OCI-LY3 (cell line): ENCODE data around the gene OTOP2.

Experiments
- H2AFZ ChIP-seq: fragments of 200-600, 300-600 bp; shearing (Covaris generic); 2 replicates; pipeline ENCODE4 v1.6.0; 2014; ENCODE audit warnings: antibody characterized with exemption, low read depth, low read length
- H3K27ac ChIP-seq: fragments of 200-600, 300-600 bp; sonication (generic); 2 replicates; pipeline ENCODE4 v1.5.1; 2014; ENCODE audit warnings: mild to moderate bottlenecking, low read length, moderate library complexity, mixed read lengths
- H3K27me3 ChIP-seq: fragments of 200-600, 300-600 bp; sonication (generic); 2 replicates; pipeline ENCODE4 v1.6.1; 2014; ENCODE audit warnings: low read depth, low read length, mixed read lengths
- H3K36me3 ChIP-seq: fragments of 200-600, 300-600 bp; sonication (generic); replicated peaks from 2 replicates; pipeline ENCODE3; 2014; ENCODE audit warnings: low read depth, low read length, mixed read lengths
- H3K4me1 ChIP-seq: fragments of 300-600, 200-600 bp; sonication (generic); 2 replicates; pipeline ENCODE4 v1.6.1; 2014; ENCODE audit warnings: low read length, mixed read lengths
- H3K4me2 ChIP-seq: fragments of 200-600, 300-600 bp; sonication (generic); 2 replicates; pipeline ENCODE4 v1.6.1; 2014; ENCODE audit warnings: low read length, mixed read lengths
- H3K4me3 ChIP-seq: fragments of 300-600, 200-600 bp; sonication (generic); 2 replicates; pipeline ENCODE4 v1.5.1; 2014; ENCODE audit warnings: antibody characterized with exemption, mild to moderate bottlenecking, low read length, moderate library complexity
- H3K79me2 ChIP-seq: fragments of 300-600, 200-600 bp; shearing (Covaris generic); 2 replicates; pipeline ENCODE4 v1.6.1; 2014; ENCODE audit warnings: mild to moderate bottlenecking, low read length, mixed read lengths
- H3K9ac ChIP-seq: fragments of 300-600, 200-600 bp; shearing (Covaris generic); 2 replicates; pipeline ENCODE4 v1.6.0; 2014; ENCODE audit warnings: mild to moderate bottlenecking, low read length, moderate library complexity
- H3K9me3 ChIP-seq: fragments of 200-600, 300-600 bp; shearing (Covaris generic); 2 replicates; pipeline ENCODE4 v1.6.1; 2014; ENCODE audit warnings: low read length, mixed read lengths; ENCODE audit not compliant: insufficient read depth
- H4K20me1 ChIP-seq: fragments of 200-600, 300-600 bp; sonication (generic); 2 replicates; pipeline ENCODE4 v1.6.1; 2016; ENCODE audit warnings: low read length, mixed read lengths; ENCODE audit not compliant: insufficient read depth
- EZH2phosphoT487 ChIP-seq: fragments of 200-600 bp; shearing (Covaris generic); IDR thresholded peaks from 2 replicates; pipeline ENCODE4 v1.6.1; 2018; ENCODE audit warnings: antibody characterized with exemption, mixed run types, low read depth
- TF ChIP-seq, protein P1 (sequence below): fragments of 200-600, 300-600 bp; sonication (generic); IDR thresholded peaks from 2 replicates; pipeline ENCODE4 v1.5.1; 2014; ENCODE audit warnings: antibody characterized with exemption, low read length, low read depth

Gene OTOP2

GRCh38 chr17:74890554-74890953 is 33.5 kb upstream of the OTOP2 start:
- no peaks in the 10 kb centered on the region for H4K20me1 ChIP-seq
- no peak overlapping the region for H3K9ac ChIP-seq
- no peaks in the 10 kb centered on the region for H3K27me3 ChIP-seq
- no peaks in the 10 kb centered on the region for H3K79me2 ChIP-seq
- H3K9me3 ChIP-seq, result no peaks in the 10 kb centered on the region
- no peak overlapping the region for H3K4me2 ChIP-seq
- TF ChIP-seq EZH2phosphoT487, result no peak
- TF ChIP-seq, protein P1, sequence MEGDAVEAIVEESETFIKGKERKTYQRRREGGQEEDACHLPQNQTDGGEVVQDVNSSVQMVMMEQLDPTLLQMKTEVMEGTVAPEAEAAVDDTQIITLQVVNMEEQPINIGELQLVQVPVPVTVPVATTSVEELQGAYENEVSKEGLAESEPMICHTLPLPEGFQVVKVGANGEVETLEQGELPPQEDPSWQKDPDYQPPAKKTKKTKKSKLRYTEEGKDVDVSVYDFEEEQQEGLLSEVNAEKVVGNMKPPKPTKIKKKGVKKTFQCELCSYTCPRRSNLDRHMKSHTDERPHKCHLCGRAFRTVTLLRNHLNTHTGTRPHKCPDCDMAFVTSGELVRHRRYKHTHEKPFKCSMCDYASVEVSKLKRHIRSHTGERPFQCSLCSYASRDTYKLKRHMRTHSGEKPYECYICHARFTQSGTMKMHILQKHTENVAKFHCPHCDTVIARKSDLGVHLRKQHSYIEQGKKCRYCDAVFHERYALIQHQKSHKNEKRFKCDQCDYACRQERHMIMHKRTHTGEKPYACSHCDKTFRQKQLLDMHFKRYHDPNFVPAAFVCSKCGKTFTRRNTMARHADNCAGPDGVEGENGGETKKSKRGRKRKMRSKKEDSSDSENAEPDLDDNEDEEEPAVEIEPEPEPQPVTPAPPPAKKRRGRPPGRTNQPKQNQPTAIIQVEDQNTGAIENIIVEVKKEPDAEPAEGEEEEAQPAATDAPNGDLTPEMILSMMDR, result no peak
- H3K36me3 ChIP-seq, result no peaks in the 10 kb centered on the region
- no peak overlapping the region for H3K4me3 ChIP-seq
- no peak overlapping the region for H3K27ac ChIP-seq
- H3K4me1 ChIP-seq, result no peaks in the 10 kb centered on the region
- H2AFZ ChIP-seq, result no peak overlapping the region

DNA sequence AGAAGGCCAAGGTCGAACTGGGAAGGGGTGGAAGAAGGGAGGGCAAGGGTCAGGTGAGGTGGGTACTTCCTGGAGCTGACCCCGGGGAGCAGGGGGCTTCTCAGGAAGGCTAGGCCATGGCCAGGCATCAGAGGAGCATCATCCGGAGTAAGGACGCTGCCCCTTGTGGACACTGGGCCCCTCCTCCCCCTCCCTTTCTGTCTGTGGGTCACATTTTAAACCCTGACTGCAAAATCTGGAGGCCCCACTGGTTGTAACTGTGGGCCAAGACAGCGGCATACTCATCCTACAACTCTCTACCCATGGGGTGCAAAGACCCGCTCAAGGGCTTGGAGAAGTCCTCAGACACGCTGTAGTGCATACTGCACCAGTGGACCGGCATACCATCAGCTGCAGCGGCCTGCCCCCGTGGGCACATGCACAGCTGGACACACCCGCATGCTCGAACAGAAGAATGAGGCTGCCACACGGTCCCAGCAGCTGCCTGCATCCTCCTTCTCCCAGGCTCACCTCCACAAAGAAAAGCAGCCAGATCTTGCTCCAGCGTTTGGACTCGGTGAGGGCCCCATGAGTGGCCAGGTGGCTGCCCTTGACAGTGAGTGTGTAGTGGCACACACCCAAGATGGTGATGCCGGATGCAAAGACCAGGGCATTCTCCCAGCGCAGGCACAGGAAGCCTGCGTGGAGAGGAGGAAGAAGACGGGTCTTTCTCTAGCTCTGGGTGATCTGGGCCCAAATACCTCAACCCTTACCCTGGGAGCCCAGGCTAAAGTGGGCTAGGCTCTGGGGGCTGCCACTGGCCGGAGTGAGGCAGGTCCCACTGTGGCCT is 31.8 kb upstream of the OTOP2 start:
- H2AFZ ChIP-seq, result no peak overlapping the region
- no peak for TF ChIP-seq EZH2phosphoT487
- TF ChIP-seq, protein P1, result no peak
- no peak overlapping the region for H3K9ac ChIP-seq
- H3K36me3 ChIP-seq, result no peaks in the 10 kb centered on the region
- peaks cover 7% of the 10 kb centered on the region; the same call in 1 of the 2 replicates for H3K27me3 ChIP-seq
- no peak overlapping the region for H3K4me3 ChIP-seq
- no peak overlapping the region for H3K4me2 ChIP-seq
- H3K79me2 ChIP-seq, result no peaks in the 10 kb centered on the region
- no peaks in the 10 kb centered on the region for H3K9me3 ChIP-seq
- H3K27ac ChIP-seq, result no peak overlapping the region
- H4K20me1 ChIP-seq, result no peaks in the 10 kb centered on the region
- no peaks in the 10 kb centered on the region for H3K4me1 ChIP-seq

GRCh38 chr17:74892974-74893911 is 30.8 kb upstream of the OTOP2 start, which contains the start of gene FADS6:
TSS of gene FADS6 (minus strand) at chr17:74893633. CDS start at chr17:74893595, 38 bp downstream.
- no peaks in the 10 kb centered on the region for H3K9me3 ChIP-seq
- no peak within 1 kb of the TSS for H3K4me3 ChIP-seq
- H3K27me3 ChIP-seq, result peaks cover 7% of the 10 kb centered on the region; the same call in 1 of the 2 replicates
- H3K36me3 ChIP-seq, result no peaks in the 10 kb centered on the region
- no peaks in the 10 kb centered on the region for H3K4me1 ChIP-seq
- no peak within 1 kb of the TSS for H3K4me2 ChIP-seq
- no peak within 1 kb of the TSS for H2AFZ ChIP-seq
- TF ChIP-seq, protein P1, result no peak
- no peak for TF ChIP-seq EZH2phosphoT487
- H3K27ac ChIP-seq, result no peak within 1 kb of the TSS
- no peaks in the 10 kb centered on the region for H4K20me1 ChIP-seq
- no peaks in the 10 kb centered on the region for H3K79me2 ChIP-seq
- H3K9ac ChIP-seq, result no peak within 1 kb of the TSS
